ENCODE results near the gene XPO4. TPM values are rescaled to one million over a fixed set of nuclear protein-coding genes. Genes with fewer than 3 reads are reported as not detected.

Gene XPO4
- total and polyA plus RNA-seq, 2 of the 8 experiments (the other 6 are each of a cell fraction or from before 2014, with no cell fraction given), result 11.9 to 33.3 TPM

DNA sequence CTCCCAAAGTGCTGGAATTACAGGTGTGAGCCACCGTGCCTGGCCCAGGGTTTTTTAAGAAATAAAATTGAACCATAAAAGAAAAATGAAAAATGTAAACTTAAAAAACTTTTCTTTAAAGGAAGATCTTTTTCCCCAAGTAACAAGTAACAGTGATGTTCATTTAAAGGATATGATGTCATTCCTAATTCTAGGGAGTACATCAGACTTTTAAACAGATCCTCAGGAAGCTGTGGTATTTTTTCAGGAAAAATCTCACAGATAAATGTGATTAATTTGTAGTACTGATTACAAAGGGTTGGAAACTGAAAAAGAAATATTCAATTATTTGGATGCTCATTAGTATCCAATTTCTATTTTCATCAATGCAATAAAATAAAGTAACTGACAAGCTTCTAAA lies 114.2 kb downstream of the XPO4 start (continued):
- TF ChIP-seq, protein P1, sequence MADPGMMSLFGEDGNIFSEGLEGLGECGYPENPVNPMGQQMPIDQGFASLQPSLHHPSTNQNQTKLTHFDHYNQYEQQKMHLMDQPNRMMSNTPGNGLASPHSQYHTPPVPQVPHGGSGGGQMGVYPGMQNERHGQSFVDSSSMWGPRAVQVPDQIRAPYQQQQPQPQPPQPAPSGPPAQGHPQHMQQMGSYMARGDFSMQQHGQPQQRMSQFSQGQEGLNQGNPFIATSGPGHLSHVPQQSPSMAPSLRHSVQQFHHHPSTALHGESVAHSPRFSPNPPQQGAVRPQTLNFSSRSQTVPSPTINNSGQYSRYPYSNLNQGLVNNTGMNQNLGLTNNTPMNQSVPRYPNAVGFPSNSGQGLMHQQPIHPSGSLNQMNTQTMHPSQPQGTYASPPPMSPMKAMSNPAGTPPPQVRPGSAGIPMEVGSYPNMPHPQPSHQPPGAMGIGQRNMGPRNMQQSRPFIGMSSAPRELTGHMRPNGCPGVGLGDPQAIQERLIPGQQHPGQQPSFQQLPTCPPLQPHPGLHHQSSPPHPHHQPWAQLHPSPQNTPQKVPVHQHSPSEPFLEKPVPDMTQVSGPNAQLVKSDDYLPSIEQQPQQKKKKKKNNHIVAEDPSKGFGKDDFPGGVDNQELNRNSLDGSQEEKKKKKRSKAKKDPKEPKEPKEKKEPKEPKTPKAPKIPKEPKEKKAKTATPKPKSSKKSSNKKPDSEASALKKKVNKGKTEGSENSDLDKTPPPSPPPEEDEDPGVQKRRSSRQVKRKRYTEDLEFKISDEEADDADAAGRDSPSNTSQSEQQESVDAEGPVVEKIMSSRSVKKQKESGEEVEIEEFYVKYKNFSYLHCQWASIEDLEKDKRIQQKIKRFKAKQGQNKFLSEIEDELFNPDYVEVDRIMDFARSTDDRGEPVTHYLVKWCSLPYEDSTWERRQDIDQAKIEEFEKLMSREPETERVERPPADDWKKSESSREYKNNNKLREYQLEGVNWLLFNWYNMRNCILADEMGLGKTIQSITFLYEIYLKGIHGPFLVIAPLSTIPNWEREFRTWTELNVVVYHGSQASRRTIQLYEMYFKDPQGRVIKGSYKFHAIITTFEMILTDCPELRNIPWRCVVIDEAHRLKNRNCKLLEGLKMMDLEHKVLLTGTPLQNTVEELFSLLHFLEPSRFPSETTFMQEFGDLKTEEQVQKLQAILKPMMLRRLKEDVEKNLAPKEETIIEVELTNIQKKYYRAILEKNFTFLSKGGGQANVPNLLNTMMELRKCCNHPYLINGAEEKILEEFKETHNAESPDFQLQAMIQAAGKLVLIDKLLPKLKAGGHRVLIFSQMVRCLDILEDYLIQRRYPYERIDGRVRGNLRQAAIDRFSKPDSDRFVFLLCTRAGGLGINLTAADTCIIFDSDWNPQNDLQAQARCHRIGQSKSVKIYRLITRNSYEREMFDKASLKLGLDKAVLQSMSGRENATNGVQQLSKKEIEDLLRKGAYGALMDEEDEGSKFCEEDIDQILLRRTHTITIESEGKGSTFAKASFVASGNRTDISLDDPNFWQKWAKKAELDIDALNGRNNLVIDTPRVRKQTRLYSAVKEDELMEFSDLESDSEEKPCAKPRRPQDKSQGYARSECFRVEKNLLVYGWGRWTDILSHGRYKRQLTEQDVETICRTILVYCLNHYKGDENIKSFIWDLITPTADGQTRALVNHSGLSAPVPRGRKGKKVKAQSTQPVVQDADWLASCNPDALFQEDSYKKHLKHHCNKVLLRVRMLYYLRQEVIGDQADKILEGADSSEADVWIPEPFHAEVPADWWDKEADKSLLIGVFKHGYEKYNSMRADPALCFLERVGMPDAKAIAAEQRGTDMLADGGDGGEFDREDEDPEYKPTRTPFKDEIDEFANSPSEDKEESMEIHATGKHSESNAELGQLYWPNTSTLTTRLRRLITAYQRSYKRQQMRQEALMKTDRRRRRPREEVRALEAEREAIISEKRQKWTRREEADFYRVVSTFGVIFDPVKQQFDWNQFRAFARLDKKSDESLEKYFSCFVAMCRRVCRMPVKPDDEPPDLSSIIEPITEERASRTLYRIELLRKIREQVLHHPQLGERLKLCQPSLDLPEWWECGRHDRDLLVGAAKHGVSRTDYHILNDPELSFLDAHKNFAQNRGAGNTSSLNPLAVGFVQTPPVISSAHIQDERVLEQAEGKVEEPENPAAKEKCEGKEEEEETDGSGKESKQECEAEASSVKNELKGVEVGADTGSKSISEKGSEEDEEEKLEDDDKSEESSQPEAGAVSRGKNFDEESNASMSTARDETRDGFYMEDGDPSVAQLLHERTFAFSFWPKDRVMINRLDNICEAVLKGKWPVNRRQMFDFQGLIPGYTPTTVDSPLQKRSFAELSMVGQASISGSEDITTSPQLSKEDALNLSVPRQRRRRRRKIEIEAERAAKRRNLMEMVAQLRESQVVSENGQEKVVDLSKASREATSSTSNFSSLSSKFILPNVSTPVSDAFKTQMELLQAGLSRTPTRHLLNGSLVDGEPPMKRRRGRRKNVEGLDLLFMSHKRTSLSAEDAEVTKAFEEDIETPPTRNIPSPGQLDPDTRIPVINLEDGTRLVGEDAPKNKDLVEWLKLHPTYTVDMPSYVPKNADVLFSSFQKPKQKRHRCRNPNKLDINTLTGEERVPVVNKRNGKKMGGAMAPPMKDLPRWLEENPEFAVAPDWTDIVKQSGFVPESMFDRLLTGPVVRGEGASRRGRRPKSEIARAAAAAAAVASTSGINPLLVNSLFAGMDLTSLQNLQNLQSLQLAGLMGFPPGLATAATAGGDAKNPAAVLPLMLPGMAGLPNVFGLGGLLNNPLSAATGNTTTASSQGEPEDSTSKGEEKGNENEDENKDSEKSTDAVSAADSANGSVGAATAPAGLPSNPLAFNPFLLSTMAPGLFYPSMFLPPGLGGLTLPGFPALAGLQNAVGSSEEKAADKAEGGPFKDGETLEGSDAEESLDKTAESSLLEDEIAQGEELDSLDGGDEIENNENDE (IDR thresholded peaks at IDR 0.05; ENCODE audit: insufficient replicate concordance, low read length), result no peak
- TF ChIP-seq TAF1 (IDR thresholded peaks at IDR 0.05; ENCODE audit: low read depth, low read length) (no peak), RFX5 (IDR thresholded peaks at IDR 0.05; ENCODE audit: borderline replicate concordance, low read depth, low read length) (no peak), GABPA (IDR thresholded peaks at IDR 0.05; ENCODE audit: borderline replicate concordance, insufficient read depth, low read length) (no peak), POU5F1 (IDR thresholded peaks at IDR 0.05; ENCODE audit: low read depth, low read length) (no peak), CHD2 (IDR thresholded peaks at IDR 0.05; ENCODE audit: low read length) (no peak), KDM1A (IDR thresholded peaks at IDR 0.05; ENCODE audit: borderline replicate concordance, low read length) (no peak), BRCA1 (IDR thresholded peaks at IDR 0.05; ENCODE audit: low read depth, low read length) (no peak), RNF2 (IDR thresholded peaks at IDR 0.05; ENCODE audit: borderline replicate concordance, low read depth, low read length, missing control alignments, poor library complexity, severe bottlenecking) (no peak)
